Esophagus muscularis mucosa (tissue), 4 donors: ENCODE measurements around the gene TMPRSS2. TPM values are rescaled to one million over a fixed set of nuclear protein-coding genes. Genes with fewer than 3 reads are reported as not detected.

Experiments used
- DNase-seq: peaks from one replicate; pipeline ENCODE4 v3.0.0-alpha.2; 2017; ENCODE audit errors: extremely low spot score
- H3K27ac ChIP-seq, 4 donors: fragments of 200-600 bp; sonication (generic); replicated peaks in 1 of 4; 1 replicate in 3 of 4; 2 replicates in 1 of 4; pipeline ENCODE4 v1.5.1; 2016 to 2019; ENCODE audit warnings: mild to moderate bottlenecking in 1 of 4
- H3K27me3 ChIP-seq, 4 donors: fragments of 200-600 bp; sonication (generic); one replicate each; pipeline versions ENCODE4 v1.5.1 to v1.6.0; 2016 to 2019
- H3K36me3 ChIP-seq, 4 donors: fragments of 200-600 bp; sonication (generic); one replicate each; pipeline ENCODE4 v1.5.1; 2016 to 2019
- H3K4me1 ChIP-seq, 4 donors: fragments of 200-600 bp; sonication (generic); one replicate each; pipeline ENCODE4 v1.5.1; 2016 to 2019
- H3K4me3 ChIP-seq, 4 donors: fragments of 200-600 bp; sonication (generic); 1 replicate in 2 of 4; 2 replicates in 2 of 4; pipeline ENCODE4 v1.5.1; 2016 to 2019; ENCODE audit warnings: mild to moderate bottlenecking in 4 of 4, moderate library complexity in 1 of 4
- H3K9me3 ChIP-seq, 4 donors: fragments of 200-600 bp; sonication (generic); 1 replicate in 3 of 4; 2 replicates in 1 of 4; pipeline ENCODE4 v1.5.1; 2016 to 2019
- EP300 ChIP-seq: sonication (generic); formaldehyde crosslinking; IDR thresholded peaks from one replicate; pipeline ENCODE4 v1.6.1; 2017; ENCODE audit warnings: antibody characterized with exemption
- POLR2A ChIP-seq: fragments of 450-650 bp; IDR thresholded peaks from one replicate; pipeline ENCODE4 v1.6.1; 2017; ENCODE audit warnings: antibody characterized with exemption, moderate library complexity, mild to moderate bottlenecking, low read depth
- POLR2AphosphoS5 ChIP-seq, 2 donors: sonication (generic); formaldehyde crosslinking; IDR thresholded peaks; one replicate each; pipeline ENCODE4 v1.6.1; 2017; ENCODE audit warnings: antibody characterized with exemption in 2 of 2
- WGBS: methylation state at CpG from one replicate; pipeline ENCODE4 v1.1.5; 2018; 5-methylcytosine and 5-hydroxymethylcytosine counted together
- intact Hi-C: fragments of 100-400 bp; cut with DNase I; formaldehyde crosslinking; loops from one replicate; pipeline ENCODE4 v1.15.1; 2023
- total RNA-seq, 4 donors: library from RNA; depleted of rRNA; stranded (reverse); fragments of >200 nt; gene quantifications; one replicate each; pipeline versions ENCODE4 v1.1.0 to v1.2.1, GENCODE V29; 2016
- TF ChIP-seq, protein P1 (sequence below), 3 experiments: fragments of 200-600 bp in 2 of 3; fragments of 450-650 bp in 1 of 3; sonication (generic) in 2 of 3; IDR thresholded peaks; one replicate each; pipeline ENCODE4 v1.5.1; 2017 to 2019; ENCODE audit warnings: antibody characterized with exemption in 3 of 3, mild to moderate bottlenecking in 2 of 3, moderate library complexity in 1 of 3

The TMPRSS2 gene
- total RNA-seq, 4 donors from 2014 or later, result 0.13 to 0.86 (median 0.42) TPM; not detected in 1

DNA sequence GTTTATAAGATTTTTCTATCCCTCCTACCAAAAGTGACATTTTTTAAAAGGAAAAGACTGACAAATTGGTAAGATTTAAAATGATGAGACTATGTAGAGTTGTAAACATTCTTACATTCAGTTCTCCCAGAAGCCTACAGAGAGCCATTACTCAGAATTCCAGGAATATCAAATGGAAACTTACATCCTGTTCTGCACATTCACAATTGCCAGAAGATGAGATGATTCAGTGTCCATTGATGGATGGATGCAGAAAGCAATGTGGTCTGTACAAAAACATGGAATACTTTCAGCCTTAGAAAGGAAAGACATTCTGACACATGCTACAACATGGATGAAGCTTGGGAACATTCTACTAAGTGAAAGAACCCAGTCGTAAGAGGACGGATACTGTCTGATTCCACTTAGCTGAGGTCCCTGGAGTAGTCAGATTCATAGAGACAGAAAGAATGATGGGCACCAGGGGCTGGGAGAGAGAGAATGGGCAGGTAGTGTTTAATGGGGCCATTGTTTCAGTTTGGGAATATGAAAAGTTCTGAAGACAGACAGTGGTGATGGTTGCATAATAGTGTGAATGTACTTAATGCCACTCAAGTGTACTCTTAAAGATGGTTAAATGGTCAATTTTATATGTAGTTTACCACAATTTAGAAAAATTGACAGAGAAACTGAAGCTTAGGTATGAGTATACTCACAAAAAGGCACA lies 65.3 kb downstream of the TMPRSS2 start:
- no peaks in the 10 kb centered on the region for H3K27me3 ChIP-seq
- no peak for DNase-seq
- H3K36me3 ChIP-seq, result peaks cover 44 to 100% (median 84%) of the 10 kb centered on the region in 4 donors
- no peak overlapping the region for H3K27ac ChIP-seq
- no peaks in the 10 kb centered on the region for H3K4me1 ChIP-seq
- intact Hi-C loops, result no loop called here
- no peak overlapping the region for H3K4me3 ChIP-seq
- whole genome bisulfite sequencing, result 95% methylated on average over 2 of the region's 2 CpGs
- H3K9me3 ChIP-seq, result no peaks in the 10 kb centered on the region
- TF ChIP-seq, protein P1, sequence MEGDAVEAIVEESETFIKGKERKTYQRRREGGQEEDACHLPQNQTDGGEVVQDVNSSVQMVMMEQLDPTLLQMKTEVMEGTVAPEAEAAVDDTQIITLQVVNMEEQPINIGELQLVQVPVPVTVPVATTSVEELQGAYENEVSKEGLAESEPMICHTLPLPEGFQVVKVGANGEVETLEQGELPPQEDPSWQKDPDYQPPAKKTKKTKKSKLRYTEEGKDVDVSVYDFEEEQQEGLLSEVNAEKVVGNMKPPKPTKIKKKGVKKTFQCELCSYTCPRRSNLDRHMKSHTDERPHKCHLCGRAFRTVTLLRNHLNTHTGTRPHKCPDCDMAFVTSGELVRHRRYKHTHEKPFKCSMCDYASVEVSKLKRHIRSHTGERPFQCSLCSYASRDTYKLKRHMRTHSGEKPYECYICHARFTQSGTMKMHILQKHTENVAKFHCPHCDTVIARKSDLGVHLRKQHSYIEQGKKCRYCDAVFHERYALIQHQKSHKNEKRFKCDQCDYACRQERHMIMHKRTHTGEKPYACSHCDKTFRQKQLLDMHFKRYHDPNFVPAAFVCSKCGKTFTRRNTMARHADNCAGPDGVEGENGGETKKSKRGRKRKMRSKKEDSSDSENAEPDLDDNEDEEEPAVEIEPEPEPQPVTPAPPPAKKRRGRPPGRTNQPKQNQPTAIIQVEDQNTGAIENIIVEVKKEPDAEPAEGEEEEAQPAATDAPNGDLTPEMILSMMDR (IDR thresholded peaks at IDR 0.05), result no peak
- no peak for TF ChIP-seq POLR2A
- no peak for TF ChIP-seq EP300
- TF ChIP-seq POLR2AphosphoS5 (IDR thresholded peaks at IDR 0.05), result no peak

DNA sequence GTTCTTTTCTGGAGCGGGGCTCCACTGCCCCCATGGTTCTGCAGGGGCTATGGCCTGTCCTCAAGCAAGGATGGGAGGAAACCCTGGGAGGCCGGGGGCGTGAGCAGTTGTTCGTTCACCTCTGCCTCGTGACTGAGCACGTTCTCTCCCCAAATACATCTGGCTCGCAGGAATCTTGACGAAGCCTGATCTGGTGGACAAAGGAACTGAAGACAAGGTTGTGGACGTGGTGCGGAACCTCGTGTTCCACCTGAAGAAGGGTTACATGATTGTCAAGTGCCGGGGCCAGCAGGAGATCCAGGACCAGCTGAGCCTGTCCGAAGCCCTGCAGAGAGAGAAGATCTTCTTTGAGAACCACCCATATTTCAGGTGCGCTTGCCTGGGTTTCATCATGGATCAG lies 66.4 kb downstream of the TMPRSS2 start:
- intact Hi-C loops, result no loop called here
- no peaks in the 10 kb centered on the region for H3K9me3 ChIP-seq
- H3K27me3 ChIP-seq, result no peaks in the 10 kb centered on the region
- H3K36me3 ChIP-seq, result peaks cover 41 to 100% (median 85%) of the 10 kb centered on the region in 4 donors
- no peak overlapping the region for H3K27ac ChIP-seq
- no peak overlapping the region for H3K4me3 ChIP-seq
- H3K4me1 ChIP-seq, result no peaks in the 10 kb centered on the region
- DNase-seq, result no peak
- no peak for TF ChIP-seq POLR2AphosphoS5 (IDR thresholded peaks at IDR 0.05)
- TF ChIP-seq POLR2A, result no peak
- TF ChIP-seq EP300, result no peak
- TF ChIP-seq, protein P1 (IDR thresholded peaks at IDR 0.05), result no peak
- WGBS, result 94% methylated on average over 8 of the region's 14 CpGs

DNA sequence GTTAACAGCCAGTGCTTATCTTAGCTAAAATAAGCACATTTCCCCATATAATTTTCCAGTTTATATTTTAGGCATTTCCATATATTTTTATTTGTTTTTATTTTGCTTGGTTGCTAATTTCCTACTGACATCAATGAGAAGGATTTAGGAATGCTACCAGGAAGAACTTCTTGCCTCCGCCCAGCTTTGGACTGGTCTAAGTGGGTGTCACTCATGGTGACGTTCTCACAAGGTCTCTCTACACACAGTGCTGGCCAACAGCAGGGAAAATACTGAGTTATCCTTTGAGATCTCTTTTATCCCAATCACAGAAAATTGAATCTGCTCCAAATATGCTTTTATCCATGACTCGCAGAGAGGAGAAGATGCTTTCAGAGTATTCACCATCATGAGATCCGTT lies 68.7 kb downstream of the TMPRSS2 start:
- intact Hi-C loops, result no loop called here
- Histone ChIP-seq H3K9me3 (no peaks in the 10 kb centered on the region), H3K27me3 (no peaks in the 10 kb centered on the region), H3K4me3 (no peak overlapping the region), H3K4me1 (no peaks in the 10 kb centered on the region), H3K36me3 (peaks cover 36 to 100% (median 84%) of the 10 kb centered on the region in 4 donors), H3K27ac (no peak overlapping the region)
- TF ChIP-seq POLR2A, result no peak
- no peak for TF ChIP-seq EP300
- TF ChIP-seq, protein P1 (IDR thresholded peaks at IDR 0.05), result no peak
- TF ChIP-seq POLR2AphosphoS5 (IDR thresholded peaks at IDR 0.05), result no peak
- 81% methylated on average over 4 of the region's 4 CpGs for WGBS
- DNase-seq, result no peak

DNA sequence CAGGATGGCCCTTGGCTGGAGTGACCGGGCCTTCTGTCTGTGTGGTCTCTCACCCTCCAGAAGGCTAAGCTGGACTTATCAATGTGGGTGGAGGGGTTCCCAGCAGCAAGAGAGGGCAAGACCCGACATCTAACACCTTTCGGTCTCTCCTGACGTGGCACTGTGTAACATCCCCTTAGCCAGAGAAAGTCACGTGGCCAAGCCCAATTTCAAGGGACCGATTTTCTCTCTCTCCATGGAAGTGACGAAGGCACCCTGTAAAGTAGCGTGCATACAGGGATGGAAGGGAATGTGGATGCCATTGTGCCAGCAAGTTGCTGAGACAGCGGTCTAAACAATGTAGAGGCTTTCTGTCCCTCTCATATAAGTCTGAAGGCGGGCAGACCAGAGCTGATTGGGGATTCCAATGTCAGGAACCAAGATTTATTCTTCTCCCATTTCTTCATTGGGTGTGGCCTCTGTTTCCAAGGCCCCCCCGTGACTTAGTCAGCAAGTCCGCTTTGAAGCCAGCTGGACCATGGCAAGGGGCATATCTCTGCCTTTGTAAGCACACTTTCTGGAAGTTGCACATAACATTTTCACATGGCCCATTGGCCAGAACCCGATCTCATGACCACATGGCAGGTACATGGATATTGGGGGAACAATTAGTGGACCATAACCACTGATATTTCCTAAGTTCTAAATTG lies 69.4 kb downstream of the TMPRSS2 start:
- Histone ChIP-seq H3K4me3 (no peak overlapping the region), H3K4me1 (no peaks in the 10 kb centered on the region), H3K9me3 (no peaks in the 10 kb centered on the region), H3K27me3 (no peaks in the 10 kb centered on the region), H3K36me3 (peaks cover 32 to 100% (median 87%) of the 10 kb centered on the region in 4 donors), H3K27ac (no peak overlapping the region)
- intact Hi-C loops, result no loop called here
- TF ChIP-seq, protein P1 (IDR thresholded peaks at IDR 0.05), result no peak
- no peak for TF ChIP-seq POLR2AphosphoS5 (IDR thresholded peaks at IDR 0.05)
- no peak for TF ChIP-seq POLR2A
- no peak for TF ChIP-seq EP300
- WGBS, result 92% methylated on average over 13 of the region's 13 CpGs
- DNase-seq, result no peak
